Measurements from ENCODE around the gene INPP5E. TPM values are rescaled to one million over a fixed set of nuclear protein-coding genes. Genes with fewer than 3 reads are reported as not detected.

The INPP5E gene
- total RNA-seq, 3 donors from 2014 or later: 20.7 to 25.2 (median 22.5) TPM

GRCh38 chr9:136481558-136481957, 41.9 kb upstream of the INPP5E start:
- DNase-seq: no peak
- ATAC-seq: no peak
- Mint-ChIP-seq H3K4me3 (peak overlapping the region; percentile 88), H3K4me1 (ENCODE audit: low read depth) (peaks cover 35% of the 10 kb centered on the region), H3K27me3 (ENCODE audit: low read depth) (no peaks in the 10 kb centered on the region), H3K9me3 (no peaks in the 10 kb centered on the region), H3K36me3 (ENCODE audit: insufficient read depth) (peaks cover 7% of the 10 kb centered on the region)

- no peaks in the 10 kb centered on the region for H3K9me3 Mint-ChIP-seq
- H3K36me3 Mint-ChIP-seq (ENCODE audit: insufficient read depth): peaks cover 18% of the 10 kb centered on the region
- H3K4me1 Mint-ChIP-seq (ENCODE audit: low read depth): peaks cover 22% of the 10 kb centered on the region
- no peak for ATAC-seq
- no peaks in the 10 kb centered on the region for H3K27me3 Mint-ChIP-seq (ENCODE audit: low read depth)
- DNase-seq: no peak
- no peak overlapping the region for H3K4me3 Mint-ChIP-seq
Measured at GRCh38 chr9:136476369-136477150, 36.9 kb upstream of the INPP5E start.

- H3K27me3 Mint-ChIP-seq (ENCODE audit: low read depth): no peaks in the 10 kb centered on the region
- no peak overlapping the region for H3K4me3 Mint-ChIP-seq
- H3K9me3 Mint-ChIP-seq: no peaks in the 10 kb centered on the region
- DNase-seq (no peak), ATAC-seq (no peak)
- peaks cover 22% of the 10 kb centered on the region for H3K36me3 Mint-ChIP-seq (ENCODE audit: insufficient read depth)
- peaks cover 12% of the 10 kb centered on the region for H3K4me1 Mint-ChIP-seq (ENCODE audit: low read depth)
Measured at GRCh38 chr9:136474974-136475865, 35.6 kb upstream of the INPP5E start.

- DNase-seq (no peak), ATAC-seq (no peak)
- Mint-ChIP-seq H3K4me1 (ENCODE audit: low read depth) (peaks cover 7% of the 10 kb centered on the region), H3K9me3 (no peaks in the 10 kb centered on the region), H3K27me3 (ENCODE audit: low read depth) (no peaks in the 10 kb centered on the region), H3K4me3 (no peak overlapping the region), H3K36me3 (ENCODE audit: insufficient read depth) (peaks cover 19% of the 10 kb centered on the region)
Measured at GRCh38 chr9:136474021-136474640, 34.5 kb upstream of the INPP5E start.

GRCh38 chr9:136473354-136473721, 33.7 kb upstream of the INPP5E start:
- ATAC-seq (no peak), DNase-seq (no peak)
- Mint-ChIP-seq H3K9me3 (no peaks in the 10 kb centered on the region), H3K4me3 (no peak overlapping the region), H3K4me1 (ENCODE audit: low read depth) (peaks cover under 1% of the 10 kb centered on the region), H3K36me3 (ENCODE audit: insufficient read depth) (peaks cover 17% of the 10 kb centered on the region), H3K27me3 (ENCODE audit: low read depth) (no peaks in the 10 kb centered on the region)

GRCh38 chr9:136472640-136473353, 33.2 kb upstream of the INPP5E start:
- H3K4me1 Mint-ChIP-seq (ENCODE audit: low read depth): no peaks in the 10 kb centered on the region
- H3K4me3 Mint-ChIP-seq: no peak overlapping the region
- H3K27me3 Mint-ChIP-seq (ENCODE audit: low read depth): no peaks in the 10 kb centered on the region
- H3K36me3 Mint-ChIP-seq (ENCODE audit: insufficient read depth): peaks cover 18% of the 10 kb centered on the region
- H3K9me3 Mint-ChIP-seq: no peaks in the 10 kb centered on the region
- DNase-seq (no peak), ATAC-seq (no peak)

- DNase-seq: no peak
- ATAC-seq: no peak
- no peaks in the 10 kb centered on the region for H3K27me3 Mint-ChIP-seq (ENCODE audit: low read depth)
- H3K36me3 Mint-ChIP-seq (ENCODE audit: insufficient read depth): peaks cover 18% of the 10 kb centered on the region
- no peaks in the 10 kb centered on the region for H3K4me1 Mint-ChIP-seq (ENCODE audit: low read depth)
- H3K9me3 Mint-ChIP-seq: no peaks in the 10 kb centered on the region
- H3K4me3 Mint-ChIP-seq: no peak overlapping the region
Measured at GRCh38 chr9:136471802-136472487, 32.3 kb upstream of the INPP5E start.

GRCh38 chr9:136470792-136471469, 31.3 kb upstream of the INPP5E start:
- Mint-ChIP-seq H3K9me3 (no peaks in the 10 kb centered on the region), H3K4me1 (ENCODE audit: low read depth) (no peaks in the 10 kb centered on the region), H3K27me3 (ENCODE audit: low read depth) (no peaks in the 10 kb centered on the region), H3K36me3 (ENCODE audit: insufficient read depth) (peaks cover 23% of the 10 kb centered on the region), H3K4me3 (no peak overlapping the region)
- ATAC-seq (no peak), DNase-seq (no peak)

GRCh38 chr9:136470356-136470755, 30.7 kb upstream of the INPP5E start:
- Mint-ChIP-seq H3K4me3 (no peak overlapping the region), H3K4me1 (ENCODE audit: low read depth) (no peaks in the 10 kb centered on the region), H3K27me3 (ENCODE audit: low read depth) (no peaks in the 10 kb centered on the region), H3K36me3 (ENCODE audit: insufficient read depth) (peaks cover 23% of the 10 kb centered on the region), H3K9me3 (no peaks in the 10 kb centered on the region)
- DNase-seq: no peak
- ATAC-seq: no peak

GRCh38 chr9:136467766-136468165, 28.1 kb upstream of the INPP5E start:
- ATAC-seq (no peak), DNase-seq (no peak)
- peaks cover 30% of the 10 kb centered on the region for H3K36me3 Mint-ChIP-seq (ENCODE audit: insufficient read depth)
- no peaks in the 10 kb centered on the region for H3K4me1 Mint-ChIP-seq (ENCODE audit: low read depth)
- no peak overlapping the region for H3K4me3 Mint-ChIP-seq
- no peaks in the 10 kb centered on the region for H3K27me3 Mint-ChIP-seq (ENCODE audit: low read depth)
- H3K9me3 Mint-ChIP-seq: no peaks in the 10 kb centered on the region

- no peaks in the 10 kb centered on the region for H3K4me1 Mint-ChIP-seq (ENCODE audit: low read depth)
- no peaks in the 10 kb centered on the region for H3K9me3 Mint-ChIP-seq
- H3K27me3 Mint-ChIP-seq (ENCODE audit: low read depth): no peaks in the 10 kb centered on the region
- DNase-seq (no peak), ATAC-seq (no peak)
- peaks cover 34% of the 10 kb centered on the region for H3K36me3 Mint-ChIP-seq (ENCODE audit: insufficient read depth)
- no peak overlapping the region for H3K4me3 Mint-ChIP-seq
Measured at GRCh38 chr9:136466155-136466541, 26.5 kb upstream of the INPP5E start.

- Mint-ChIP-seq H3K4me1 (ENCODE audit: low read depth) (no peaks in the 10 kb centered on the region), H3K36me3 (ENCODE audit: insufficient read depth) (peaks cover 34% of the 10 kb centered on the region), H3K27me3 (ENCODE audit: low read depth) (no peaks in the 10 kb centered on the region), H3K9me3 (no peaks in the 10 kb centered on the region), H3K4me3 (no peak overlapping the region)
- no peak for DNase-seq
- no peak for ATAC-seq
Measured at GRCh38 chr9:136465500-136466154, 26.0 kb upstream of the INPP5E start.

- no peak for DNase-seq
- Mint-ChIP-seq H3K9me3 (no peaks in the 10 kb centered on the region), H3K4me1 (ENCODE audit: low read depth) (no peaks in the 10 kb centered on the region), H3K36me3 (ENCODE audit: insufficient read depth) (peaks cover 40% of the 10 kb centered on the region), H3K4me3 (no peak overlapping the region), H3K27me3 (ENCODE audit: low read depth) (no peaks in the 10 kb centered on the region)
- ATAC-seq: no peak
Measured at GRCh38 chr9:136464241-136464640, 24.6 kb upstream of the INPP5E start.
